GM19043 (cell line): ENCODE data around the gene GPR84.
"Not testable (repeated sequence)": the region's sequence is repeated elsewhere in the genome, so short reads cannot be mapped to it uniquely, and the experiment has no call there.

ENCODE experiments used
- ATAC-seq: cut with Tn5 transposase; IDR thresholded peaks from one replicate; pipeline ENCODE4 v1.9.1; 2021; ENCODE audit warnings: low read depth; ENCODE audit not compliant: unreplicated experiment

The GPR84 gene

DNA sequence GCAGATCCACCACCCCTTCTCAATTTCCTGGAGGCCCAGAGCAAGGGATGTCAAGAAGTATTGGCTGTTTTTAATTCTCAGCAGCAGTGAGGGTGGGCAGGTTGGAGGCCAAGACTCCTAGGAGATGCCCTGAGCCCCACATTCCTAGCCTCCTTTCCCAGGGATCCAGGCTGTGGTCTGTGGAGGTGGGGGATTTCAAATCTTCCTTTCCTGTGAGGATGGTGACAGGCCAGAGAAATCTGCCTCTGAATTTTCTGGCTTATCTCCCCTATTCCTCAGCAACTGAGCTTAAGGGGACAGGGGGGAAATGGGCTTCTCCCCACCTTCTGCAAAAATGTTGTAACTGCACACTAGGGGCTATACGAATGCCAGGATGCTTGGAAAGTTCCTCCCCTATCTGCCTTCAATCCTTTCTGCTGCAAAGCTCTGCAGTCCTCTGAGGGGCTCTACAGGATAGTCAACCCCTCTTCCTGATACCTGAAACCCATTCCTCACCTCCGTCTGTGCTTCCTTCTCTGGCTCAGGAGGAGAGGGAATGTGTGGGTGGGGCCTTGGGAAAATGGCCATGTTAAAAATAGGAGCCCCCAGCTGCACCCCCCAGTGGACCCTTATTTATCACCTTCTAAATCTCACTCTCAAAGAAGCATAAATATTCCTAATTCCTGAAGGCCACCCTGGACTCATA lies 6.6 kb downstream of the GPR84 start:
- no peak for ATAC-seq

DNA sequence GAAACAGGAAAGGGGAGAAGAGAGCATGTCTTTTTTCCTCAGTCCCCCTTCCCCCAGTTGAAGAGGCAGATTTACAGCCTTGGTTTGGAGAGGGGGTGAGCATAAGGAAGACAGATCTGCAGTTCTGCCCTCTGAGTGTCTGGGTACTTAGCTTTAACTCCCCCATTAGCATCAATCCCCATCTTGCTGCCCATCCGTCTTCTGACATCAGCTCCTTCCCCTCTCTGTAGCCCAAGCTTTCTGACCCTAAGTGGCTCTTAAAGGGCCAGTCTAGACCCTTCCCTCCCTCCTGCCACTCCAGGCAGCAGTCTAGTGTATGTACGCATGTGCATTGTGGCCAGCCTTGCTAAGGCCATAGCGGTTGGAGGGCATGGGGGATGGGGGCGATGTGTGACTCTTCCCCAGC lies 7.3 kb downstream of the GPR84 start:
- no peak for ATAC-seq

DNA sequence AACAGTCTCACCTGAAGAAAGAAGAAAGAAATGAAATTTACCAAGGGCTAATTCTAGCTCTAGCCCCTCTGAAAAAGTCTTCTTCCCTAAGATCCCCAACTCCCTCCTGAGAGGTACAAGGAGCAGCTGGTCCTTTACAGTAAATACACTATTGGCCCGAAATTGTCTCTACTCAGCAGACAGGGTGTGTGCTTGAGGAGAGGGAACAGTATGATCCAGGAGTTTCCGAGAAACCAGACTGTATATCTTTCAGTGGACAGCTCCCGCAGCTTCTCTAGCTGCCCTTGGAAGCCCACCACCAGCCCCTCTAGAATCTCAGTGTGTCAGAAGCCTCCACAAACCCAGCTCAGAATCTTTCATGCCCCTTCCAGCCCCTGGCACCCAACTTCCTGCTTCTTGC lies 8.1 kb downstream of the GPR84 start:
- ATAC-seq = no peak

DNA sequence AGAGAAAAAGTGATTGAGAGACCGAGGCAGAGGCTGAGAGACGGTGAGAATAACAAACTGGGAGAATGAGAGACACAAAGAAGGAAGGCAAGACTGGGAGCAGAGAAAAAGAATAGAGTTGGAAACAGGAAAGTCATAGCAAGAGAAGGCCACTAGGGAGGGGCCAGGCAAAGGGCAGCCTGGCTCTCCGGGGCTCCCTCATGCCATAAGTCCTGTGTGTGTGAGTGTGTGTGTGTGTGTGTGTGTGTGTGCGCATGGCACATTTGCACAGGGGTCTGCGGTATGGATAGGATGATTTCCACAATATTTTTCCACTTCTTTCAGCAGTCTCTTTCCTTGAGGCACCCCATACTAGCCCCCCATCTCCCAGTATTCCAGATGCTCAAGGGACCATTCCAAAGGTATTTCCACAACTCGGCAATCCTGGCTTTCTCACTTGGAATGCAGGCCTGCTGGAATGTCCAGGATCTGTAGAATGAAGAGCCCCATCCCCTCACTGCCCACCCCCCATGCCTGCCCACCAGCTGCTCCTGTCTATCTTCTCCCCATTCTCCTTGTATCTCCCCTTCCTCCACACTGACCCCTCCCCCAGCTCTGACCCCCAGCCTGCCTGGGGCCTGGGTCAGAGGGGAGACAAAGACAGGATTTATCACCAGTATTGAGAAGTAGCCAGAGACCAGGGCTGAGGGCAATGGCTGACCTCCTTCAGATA lies 9.0 kb downstream of the GPR84 start:
- no peak for ATAC-seq

DNA sequence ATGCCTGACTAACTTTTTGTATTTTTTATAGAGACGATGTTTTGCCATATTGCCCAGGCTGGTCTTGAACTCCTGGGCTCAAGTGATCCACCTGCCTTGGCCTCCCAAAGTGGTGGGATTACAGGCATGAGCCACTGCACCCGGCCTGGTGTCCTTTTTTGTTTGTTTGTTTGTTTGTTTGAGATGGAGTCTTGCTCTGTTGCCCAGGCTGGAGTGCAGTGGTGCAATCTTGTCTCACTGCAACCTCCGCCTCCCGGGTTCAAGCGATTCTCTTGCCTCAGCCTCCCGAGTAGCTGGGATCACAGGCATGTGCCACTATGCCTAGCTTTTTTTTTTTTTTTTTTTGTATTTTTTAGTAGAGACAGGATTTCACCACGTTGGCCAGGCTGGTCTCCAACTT lies 10.0 kb downstream of the GPR84 start:
- ATAC-seq = not testable (repeated sequence)

DNA sequence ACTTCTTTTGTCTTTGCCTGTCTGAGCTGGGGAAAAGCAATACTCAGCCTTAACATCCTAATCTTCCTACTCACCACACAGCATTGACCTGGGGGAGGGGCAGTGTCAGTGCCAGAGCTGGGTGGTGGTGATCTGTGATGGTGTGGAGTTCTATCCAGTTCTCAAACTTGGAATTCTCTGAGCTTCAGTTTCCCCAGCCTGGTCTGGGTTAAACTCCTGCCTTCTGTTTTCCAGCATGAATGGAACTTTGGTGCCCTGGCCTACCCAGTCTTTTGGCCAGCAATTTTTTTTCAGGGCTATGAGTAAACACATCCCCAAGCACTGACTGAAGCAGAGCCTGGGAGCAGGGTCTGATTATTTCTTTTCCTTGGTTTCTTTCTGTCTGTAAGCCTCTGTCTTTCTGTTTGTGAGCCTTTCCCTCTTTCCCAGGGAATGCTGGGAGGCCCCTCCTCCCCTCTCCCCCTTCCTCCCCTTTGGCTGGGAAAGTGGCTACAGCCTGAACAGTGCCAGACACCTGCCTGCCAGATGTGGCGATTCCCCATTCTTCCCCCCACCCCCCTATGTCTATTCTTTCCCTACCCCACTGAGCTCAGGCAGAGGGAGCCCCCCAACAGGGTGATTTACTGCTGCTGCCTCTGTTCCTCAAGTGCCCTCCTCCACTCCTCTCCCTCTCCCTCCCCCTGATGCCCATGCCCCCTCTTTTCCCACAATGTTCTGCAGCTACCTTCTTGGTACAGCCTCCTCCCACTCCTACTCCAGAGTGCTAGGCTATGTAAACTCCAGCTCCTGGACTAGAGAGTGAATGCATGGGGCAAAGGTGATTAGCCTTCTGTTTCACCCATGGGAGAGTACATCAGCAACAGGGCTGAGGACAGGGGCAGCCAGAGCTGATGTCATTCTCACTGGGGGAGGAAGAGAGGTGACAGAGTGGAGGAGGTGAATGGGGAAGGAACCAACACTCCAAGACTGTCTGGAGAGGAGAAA lies 11.1 kb downstream of the GPR84 start:
- no peak for ATAC-seq

DNA sequence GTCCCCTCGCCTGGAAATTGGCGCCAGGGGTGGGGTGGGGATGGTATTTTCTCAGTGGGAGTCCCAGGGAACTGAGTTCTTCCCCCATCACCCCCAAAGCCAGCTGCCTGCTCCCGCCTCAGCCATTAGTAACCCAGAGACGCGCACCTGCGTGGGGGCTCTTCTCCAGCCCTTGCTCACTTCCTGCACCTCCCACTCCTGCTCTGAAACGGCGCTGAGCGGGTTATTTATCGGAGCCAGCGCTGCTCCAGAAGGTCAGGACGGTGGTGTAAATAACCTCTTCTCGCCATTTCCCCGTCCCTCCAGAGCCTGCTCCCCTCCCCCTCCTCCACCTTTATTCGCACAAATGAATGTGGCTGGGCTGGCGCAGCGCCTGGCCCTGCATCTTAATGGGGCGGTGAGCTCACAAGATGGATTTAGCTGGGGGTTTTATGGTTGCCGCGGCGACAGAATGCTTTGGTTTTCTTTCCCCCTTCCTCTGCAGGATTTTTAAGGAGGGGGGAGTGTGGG lies 12.2 kb downstream of the GPR84 start:
- ATAC-seq = no peak

DNA sequence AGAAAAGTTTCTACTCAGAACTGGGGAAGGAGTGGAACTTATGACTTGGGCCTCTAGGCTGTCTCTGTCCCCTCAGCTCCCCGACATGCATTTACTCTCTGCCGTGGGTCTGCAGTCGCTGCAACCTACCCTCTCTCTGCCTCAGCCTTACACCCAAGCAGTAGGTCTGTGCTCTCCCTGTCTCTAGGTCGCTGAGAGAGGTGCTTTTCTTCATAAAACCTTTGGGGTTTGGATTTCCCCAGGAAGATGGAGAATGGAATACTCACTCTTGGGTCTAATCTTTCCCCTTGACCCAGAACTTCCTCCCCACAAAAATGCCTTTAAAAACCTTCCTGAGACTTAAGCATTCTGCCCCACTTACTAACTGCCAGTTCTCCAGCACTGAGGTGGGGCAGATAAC lies 12.9 kb downstream of the GPR84 start:
- no peak for ATAC-seq

DNA sequence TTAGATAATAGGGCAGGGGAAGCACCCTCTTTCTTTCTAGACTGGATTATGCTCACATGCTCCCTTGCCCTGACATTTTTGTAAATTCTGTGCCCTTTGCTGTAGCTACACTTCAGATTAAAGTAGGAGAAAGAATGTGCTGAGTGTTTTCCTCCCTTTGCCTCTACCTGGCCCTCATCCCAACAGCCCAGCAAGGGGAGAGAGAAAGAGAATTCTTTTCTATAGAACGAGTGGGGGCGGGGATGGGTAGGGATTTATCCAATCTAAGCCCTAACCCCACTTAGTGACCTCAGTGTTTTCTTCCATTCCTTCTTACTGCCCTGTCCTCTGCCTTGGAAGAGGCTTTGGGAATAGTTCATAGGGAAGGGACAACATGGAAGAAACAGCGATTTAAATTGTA lies 13.5 kb downstream of the GPR84 start:
- no peak for ATAC-seq

DNA sequence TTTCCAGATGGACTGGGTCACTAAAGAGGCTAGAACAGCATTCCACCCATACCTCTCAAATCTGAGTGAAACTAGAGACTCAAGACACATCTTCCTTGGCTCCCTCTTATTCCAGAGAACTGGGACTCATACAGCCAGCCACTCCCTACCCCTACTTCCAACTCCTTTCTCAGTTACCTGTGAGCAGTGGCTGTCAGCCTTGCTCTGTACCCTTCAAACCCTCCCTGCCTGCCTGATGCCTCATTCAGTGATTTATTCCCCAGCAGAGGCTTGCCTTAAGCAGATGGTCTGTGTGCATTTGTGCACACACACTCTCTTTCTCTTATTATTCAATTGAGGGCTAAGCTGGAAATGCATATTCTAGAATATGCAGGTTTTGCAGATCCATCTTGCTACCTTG lies 14.6 kb downstream of the GPR84 start:
- no peak for ATAC-seq

DNA sequence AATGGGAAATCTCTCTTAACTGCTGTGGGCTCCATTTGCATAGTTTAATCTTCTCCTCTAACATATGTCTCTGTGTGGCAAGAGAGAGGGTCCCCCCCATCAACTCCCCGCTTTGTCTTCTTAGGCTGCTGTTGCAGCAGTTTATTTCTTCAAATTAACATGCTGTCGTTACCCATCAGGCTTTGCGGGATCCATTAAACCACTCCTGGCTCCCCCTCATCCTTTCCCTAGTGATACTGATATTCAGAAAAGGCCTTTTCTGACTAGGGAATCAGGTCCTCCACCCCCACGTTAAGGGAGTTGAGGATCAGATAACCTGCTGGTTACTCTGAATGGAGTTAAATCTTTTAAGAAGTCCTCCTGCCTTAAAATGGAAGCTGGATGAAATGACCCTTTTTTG lies 15.2 kb downstream of the GPR84 start:
- ATAC-seq = no peak

DNA sequence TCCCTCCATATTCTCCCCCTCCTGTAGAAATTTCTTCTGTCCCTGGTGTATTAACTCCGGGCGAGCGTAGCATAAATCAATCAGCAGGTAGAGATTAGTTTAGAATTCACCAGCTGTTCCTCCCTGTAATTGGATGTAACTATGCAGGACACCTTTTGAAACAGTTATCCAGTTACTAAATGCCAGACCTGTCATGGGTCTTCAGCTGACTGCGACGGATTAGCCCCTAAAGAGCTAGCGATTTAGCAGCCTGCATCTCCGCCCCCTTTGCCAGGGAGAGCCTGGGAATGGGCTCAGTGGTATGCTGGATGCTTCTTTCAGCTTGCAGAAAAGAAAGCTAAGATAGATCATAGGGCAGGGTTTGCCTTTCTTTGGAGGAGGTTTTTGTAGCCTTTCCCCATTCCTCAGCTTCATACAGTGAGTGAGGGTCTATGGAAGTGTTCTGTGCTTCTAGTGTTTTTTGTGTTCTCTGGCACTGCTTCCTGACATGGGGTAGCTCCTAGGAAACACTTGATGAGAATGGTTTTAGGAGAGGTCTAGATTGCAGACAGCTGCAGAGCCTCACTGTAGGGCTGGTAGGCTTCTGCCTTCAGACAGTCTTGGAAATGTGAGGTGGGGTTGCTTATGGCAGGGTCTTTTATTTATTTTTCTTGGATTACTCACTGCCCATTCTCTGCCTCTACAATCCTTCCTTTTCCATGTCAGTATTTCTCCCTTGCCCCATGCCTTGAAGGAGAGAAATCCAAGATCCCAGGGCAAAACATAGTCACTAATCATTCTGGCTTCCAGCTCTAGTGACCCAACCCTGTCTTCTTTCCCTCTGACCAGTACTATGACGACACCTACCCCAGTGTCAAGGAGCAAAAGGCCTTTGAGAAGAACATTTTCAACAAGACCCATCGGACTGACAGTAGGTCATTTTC lies 22.6 kb downstream of the GPR84 start:
- no peak for ATAC-seq

DNA sequence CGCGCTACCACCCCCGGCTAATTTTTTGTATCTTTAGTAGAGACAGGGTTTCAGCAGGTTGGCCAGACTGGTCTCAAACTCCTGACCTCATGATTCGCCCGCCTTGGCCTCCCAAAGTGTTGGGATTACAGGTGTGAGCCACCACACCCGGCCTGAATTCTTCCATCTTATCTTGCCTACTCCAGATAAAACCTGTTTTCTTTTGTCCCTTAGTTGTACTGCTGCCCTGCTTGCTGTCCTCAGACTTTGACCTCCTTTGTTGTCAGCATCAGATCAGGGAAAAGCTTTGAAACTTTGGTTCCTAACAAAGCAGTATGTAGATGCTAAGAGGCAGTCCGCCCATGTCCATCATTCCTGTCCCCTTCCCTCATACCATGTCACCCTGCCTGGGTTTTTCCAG lies 23.4 kb downstream of the GPR84 start:
- no peak for ATAC-seq

DNA sequence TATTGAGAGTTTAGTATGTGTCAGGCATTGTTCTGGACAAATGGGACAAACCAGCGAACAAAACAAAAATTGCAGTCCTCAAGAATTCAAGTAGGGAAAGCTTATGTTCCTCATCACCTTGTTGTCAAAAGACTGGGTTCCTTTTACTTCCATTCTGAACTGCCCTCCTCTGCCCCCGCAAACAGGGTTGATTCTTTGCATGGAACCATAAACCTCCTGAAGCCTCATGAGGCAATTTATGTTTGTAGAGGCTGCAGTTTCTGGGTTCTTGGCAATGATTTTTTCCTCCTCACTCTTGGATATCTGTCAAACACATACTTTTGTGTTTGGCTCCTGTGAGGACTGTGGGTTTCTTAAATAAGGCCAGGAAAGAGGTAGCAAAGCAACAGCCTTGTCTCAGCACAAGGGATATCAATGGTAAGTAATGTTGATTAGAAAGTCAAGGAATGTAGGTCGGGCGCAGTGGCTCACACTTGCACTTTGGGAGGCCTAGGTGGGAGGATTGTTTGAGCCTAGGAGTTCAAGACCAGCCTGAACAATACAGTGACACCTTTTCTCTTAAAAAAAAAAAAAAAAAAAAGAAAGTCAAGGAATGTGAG lies 25.5 kb downstream of the GPR84 start:
- ATAC-seq = no peak

DNA sequence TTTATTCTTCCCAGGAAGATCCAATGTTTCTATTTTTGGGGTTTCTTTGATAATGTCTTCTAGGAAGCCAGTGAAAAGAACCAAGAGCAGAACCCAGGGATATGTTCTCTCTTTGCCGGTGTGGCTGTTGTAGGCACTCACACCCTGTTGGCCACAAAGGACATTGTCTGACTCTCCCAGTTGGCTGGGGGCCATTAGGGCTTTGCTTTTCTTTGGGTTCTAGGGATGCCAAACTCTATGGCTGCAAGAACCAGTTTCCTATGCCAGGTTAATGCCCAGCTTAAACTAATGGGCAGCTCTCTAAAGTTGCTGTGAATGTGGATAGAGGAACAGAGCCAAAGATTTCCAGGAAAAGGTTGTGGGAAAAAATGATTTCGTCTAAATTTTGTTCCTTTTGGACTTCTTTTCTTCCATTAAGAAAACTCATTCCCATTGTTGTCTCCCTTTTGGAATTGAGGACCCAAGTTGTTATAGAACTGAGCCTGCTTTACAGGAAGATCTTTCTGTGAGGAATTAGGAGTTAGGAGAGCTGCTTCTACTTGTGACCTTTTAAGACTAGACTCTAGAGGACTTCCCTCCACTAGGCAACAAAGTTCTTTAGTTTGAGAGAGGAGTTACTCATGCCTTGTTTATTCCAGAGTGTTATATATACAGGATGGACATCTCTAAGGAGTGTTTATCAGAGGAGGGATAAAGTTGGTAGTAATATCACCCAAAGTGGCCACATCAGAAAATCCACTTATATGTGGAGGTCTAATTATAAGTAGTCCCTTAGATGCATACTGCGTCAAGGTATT lies 26.2 kb downstream of the GPR84 start:
- ATAC-seq = no peak

DNA sequence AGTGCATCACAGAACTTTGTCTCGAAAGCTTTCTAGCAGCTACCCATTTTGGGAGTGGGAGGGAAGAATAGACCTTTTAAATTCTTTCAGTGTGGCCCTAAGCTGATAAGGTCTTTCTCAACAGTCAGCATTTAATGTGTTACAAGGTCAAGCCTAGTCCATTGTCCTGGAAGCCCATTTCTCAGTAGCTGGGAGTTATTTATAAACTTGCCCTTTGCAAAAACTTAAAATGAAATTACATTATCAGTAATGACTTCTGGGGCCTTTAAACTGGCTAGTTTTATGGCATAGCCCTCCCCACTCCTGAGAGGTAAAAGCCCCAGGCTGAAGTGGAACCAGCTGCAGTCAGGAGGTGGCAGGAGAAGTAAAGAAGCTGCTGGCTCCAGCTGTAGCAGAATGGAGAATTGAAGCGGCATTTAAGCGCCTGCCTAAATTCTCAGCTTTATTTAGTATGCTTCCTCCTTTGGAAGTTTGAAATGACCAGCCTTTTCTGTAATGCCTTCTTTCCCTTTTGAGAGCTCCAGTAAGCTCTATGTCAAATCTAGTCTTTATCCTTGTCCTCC lies 26.9 kb downstream of the GPR84 start:
- no peak for ATAC-seq

DNA sequence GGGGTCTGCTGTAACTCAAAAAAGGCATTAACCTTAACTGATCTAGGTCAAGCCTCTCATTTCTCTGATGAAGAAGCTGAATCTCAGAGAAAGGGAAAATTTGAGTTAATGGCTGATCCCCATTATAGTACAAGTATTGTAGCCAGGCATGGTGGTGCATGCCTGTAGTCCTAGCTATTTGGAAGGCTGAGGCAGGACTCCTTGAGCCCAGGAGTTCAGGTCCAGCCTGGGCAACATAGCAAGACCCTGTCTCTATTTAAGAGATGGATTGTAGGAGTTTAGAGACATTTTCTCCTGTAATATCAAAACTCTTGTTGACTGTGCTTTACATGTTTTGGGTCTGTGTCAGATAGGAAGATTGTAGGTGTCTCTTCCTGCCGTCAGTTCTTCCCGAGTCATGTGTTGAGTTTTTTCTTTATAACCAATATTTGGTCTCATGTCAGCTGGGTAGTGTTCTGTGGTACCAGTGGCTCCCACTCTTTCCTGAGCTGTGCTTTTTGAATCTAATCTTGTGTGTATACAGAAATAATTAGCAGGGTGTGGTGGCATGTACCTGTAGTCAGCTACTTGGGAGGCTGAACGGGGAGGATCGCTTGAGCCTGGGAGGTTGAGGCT lies 30.8 kb downstream of the GPR84 start:
- no peak for ATAC-seq

DNA sequence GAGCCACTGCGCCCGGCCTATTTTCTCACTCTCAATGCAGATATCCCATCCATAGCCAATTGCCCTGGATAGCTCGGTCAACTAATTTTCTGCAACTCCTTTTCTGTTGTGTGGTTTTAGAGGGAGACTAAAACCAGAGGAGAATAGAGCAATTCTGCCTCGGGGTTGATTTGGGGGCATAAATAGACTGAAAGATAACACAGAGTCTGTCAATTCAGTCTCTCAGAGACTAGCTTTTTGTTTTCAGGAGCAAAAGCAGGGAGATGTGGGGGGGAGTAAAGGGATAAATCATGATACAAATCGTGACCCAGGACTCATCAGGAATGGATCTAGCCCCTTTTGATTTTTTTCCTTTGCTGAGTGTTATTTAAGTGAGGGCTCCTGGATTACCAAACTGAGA lies 32.8 kb downstream of the GPR84 start:
- ATAC-seq = no peak
